HepG2 (cell line): ENCODE results near the gene MTCH2. TPM values are rescaled to one million over a fixed set of nuclear protein-coding genes. Genes with fewer than 3 reads are reported as not detected.

Experiments used
- ERF ChIP-seq: IDR thresholded peaks from 2 replicates; pipeline ENCODE4 v1.6.1; 2018; ENCODE audit warnings: missing biosample characterization, missing genetic modification reagents
- KLF13 ChIP-seq: sonication (generic); formaldehyde crosslinking; IDR thresholded peaks from 2 replicates; pipeline ENCODE4 v1.4.0; 2020; ENCODE audit warnings: mild to moderate bottlenecking, missing genetic modification reagents
- MAF1 ChIP-seq: sonication (generic); formaldehyde crosslinking; IDR thresholded peaks from 2 replicates; pipeline ENCODE4 v1.5.0; 2020; ENCODE audit warnings: missing genetic modification reagents, borderline replicate concordance
- NFKB2 ChIP-seq: sonication (generic); formaldehyde crosslinking; IDR thresholded peaks from 2 replicates; pipeline ENCODE4 v1.4.0; 2020; ENCODE audit warnings: missing genetic modification reagents, borderline replicate concordance
- POGZ ChIP-seq: sonication (generic); formaldehyde crosslinking; IDR thresholded peaks from 2 replicates; pipeline ENCODE4 v1.4.0; 2020; ENCODE audit warnings: mild to moderate bottlenecking, missing genetic modification reagents
- ZBTB3 ChIP-seq: sonication (generic); formaldehyde crosslinking; IDR thresholded peaks from 2 replicates; pipeline ENCODE4 v1.4.0; 2020; ENCODE audit warnings: low read depth, mild to moderate bottlenecking, moderate library complexity, missing genetic modification reagents, borderline replicate concordance
- ZMAT3 ChIP-seq: sonication (generic); formaldehyde crosslinking; conservative IDR thresholded peaks from 2 replicates; pipeline ENCODE4 v1.7.0; 2021; ENCODE audit warnings: missing genetic modification reagents
- ZNF556 ChIP-seq: sonication (generic); formaldehyde crosslinking; IDR thresholded peaks from 2 replicates; pipeline ENCODE4 v1.4.0; 2020; ENCODE audit warnings: mild to moderate bottlenecking, missing genetic modification reagents, borderline replicate concordance
- polyA plus RNA-seq, 8 experiments: library from polyadenylated mRNA; depleted of rRNA in 3 of 8; stranded (reverse) in 7 of 8; unstranded in 1 of 8; fragments of >200 nt; fragmentation: Illumina TruSeq in 4 of 8; extraction: Trizol in 4 of 8; gene quantifications; 2 replicates each; pipeline versions ENCODE4 v1.2.1 to v1.2.3, GENCODE V29; 2011 to 2016; ENCODE audit warnings: low read depth in 4 of 8, missing spikeins in 1 of 8, mixed read lengths in 1 of 8; ENCODE audit not compliant: insufficient read depth in 1 of 8
- total RNA-seq, 5 experiments: library from RNA; depleted of rRNA; stranded (reverse); fragments of >200 nt; fragmentation: Illumina TruSeq; extraction: Trizol; gene quantifications; 2 replicates each; pipeline ENCODE4 v1.2.3, GENCODE V29; 2016; ENCODE audit warnings: low read depth in 1 of 5
- TF ChIP-seq, protein P1 (sequence below): sonication (generic); formaldehyde crosslinking; conservative IDR thresholded peaks from 2 replicates; pipeline ENCODE4 v1.4.0; 2020; ENCODE audit warnings: missing genetic modification reagents
- TF ChIP-seq, protein P2 (sequence below): sonication (generic); formaldehyde crosslinking; IDR thresholded peaks from 2 replicates; pipeline ENCODE4 v1.8.0; 2022; ENCODE audit warnings: mild to moderate bottlenecking, missing genetic modification reagents; ENCODE audit not compliant: insufficient replicate concordance
- TF ChIP-seq, protein P3 (sequence below): sonication (generic); formaldehyde crosslinking; IDR thresholded peaks from 2 replicates; pipeline ENCODE4 v1.5.0; 2020; ENCODE audit warnings: mild to moderate bottlenecking, missing genetic modification reagents, borderline replicate concordance
- TF ChIP-seq, protein P4 (sequence below): sonication (generic); formaldehyde crosslinking; IDR thresholded peaks from 2 replicates; pipeline ENCODE4 v1.5.0; 2020; ENCODE audit warnings: missing genetic modification reagents
- TF ChIP-seq, protein P5 (sequence below): sonication (generic); formaldehyde crosslinking; IDR thresholded peaks from 2 replicates; pipeline ENCODE4 v1.4.0; 2020; ENCODE audit warnings: missing genetic modification reagents, borderline replicate concordance
- TF ChIP-seq, protein P6 (sequence below): sonication (generic); formaldehyde crosslinking; IDR thresholded peaks from 2 replicates; pipeline ENCODE4 v1.4.0; 2020; ENCODE audit warnings: mild to moderate bottlenecking, low read depth, missing genetic modification reagents

MTCH2 gene
- total and polyA plus RNA-seq, 2 of the 13 experiments (the other 11 are each of a cell fraction or from before 2014, with no cell fraction given): 112 to 272 TPM

DNA sequence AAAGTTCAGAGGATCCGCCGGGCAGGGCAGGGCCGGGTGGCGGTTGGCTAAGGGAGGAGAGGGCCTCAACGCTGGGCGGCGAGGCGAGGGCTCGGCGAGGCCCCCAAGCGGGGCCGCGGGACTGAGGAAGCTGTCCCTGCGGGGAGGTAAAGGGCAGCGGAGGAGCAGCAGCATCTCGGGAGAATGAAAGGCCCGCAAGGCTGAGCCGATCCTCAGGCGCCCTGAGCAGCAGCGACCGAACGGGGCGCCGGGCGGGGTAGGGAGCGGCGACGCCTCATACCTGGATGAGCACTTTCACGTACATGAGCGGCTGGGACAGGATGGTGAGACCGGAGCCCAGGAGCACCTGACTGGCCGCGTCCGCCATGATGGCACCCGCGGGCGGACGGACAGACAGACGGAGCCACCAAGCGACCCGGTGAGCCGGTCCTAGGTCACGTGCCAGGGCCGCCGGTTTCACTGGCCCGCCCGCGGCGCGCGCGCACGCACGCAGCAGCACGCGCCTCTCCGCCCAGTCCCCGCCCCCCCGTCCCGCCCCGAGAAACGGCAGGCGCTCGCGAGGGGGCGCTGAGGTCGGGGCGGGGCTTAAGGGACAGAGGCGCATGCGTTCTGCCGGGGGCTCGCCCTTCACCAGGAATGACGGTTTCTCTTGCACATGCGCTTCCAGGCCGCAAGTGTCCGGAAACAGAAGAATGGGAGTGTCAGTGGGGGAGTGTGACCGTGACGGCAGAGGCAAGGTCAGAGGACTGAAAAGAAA lies at the start of gene MTCH2 (continued):
- TF ChIP-seq, protein P1, sequence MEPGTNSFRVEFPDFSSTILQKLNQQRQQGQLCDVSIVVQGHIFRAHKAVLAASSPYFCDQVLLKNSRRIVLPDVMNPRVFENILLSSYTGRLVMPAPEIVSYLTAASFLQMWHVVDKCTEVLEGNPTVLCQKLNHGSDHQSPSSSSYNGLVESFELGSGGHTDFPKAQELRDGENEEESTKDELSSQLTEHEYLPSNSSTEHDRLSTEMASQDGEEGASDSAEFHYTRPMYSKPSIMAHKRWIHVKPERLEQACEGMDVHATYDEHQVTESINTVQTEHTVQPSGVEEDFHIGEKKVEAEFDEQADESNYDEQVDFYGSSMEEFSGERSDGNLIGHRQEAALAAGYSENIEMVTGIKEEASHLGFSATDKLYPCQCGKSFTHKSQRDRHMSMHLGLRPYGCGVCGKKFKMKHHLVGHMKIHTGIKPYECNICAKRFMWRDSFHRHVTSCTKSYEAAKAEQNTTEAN (CRISPR knock-in tag): peak; percentile 88
- TF ChIP-seq, protein P2, sequence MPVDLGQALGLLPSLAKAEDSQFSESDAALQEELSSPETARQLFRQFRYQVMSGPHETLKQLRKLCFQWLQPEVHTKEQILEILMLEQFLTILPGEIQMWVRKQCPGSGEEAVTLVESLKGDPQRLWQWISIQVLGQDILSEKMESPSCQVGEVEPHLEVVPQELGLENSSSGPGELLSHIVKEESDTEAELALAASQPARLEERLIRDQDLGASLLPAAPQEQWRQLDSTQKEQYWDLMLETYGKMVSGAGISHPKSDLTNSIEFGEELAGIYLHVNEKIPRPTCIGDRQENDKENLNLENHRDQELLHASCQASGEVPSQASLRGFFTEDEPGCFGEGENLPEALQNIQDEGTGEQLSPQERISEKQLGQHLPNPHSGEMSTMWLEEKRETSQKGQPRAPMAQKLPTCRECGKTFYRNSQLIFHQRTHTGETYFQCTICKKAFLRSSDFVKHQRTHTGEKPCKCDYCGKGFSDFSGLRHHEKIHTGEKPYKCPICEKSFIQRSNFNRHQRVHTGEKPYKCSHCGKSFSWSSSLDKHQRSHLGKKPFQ: peak; percentile 17
- TF ChIP-seq ERF (CRISPR knock-in tag) (peak; percentile 87), KLF13 (CRISPR knock-in tag) (no peak), MAF1 (CRISPR knock-in tag) (peak; percentile 65; the same call in 1 of the 2 replicates), ZMAT3 (CRISPR knock-in tag) (peak; percentile 76; the same call in 1 of the 2 replicates), ZNF556 (peak; percentile 67; the same call in 1 of the 2 replicates), NFKB2 (peak; percentile 98), ZBTB3 (CRISPR knock-in tag) (no peak; the same call in 1 of the 2 replicates), POGZ (CRISPR knock-in tag) (peak; percentile 73)
- TF ChIP-seq, protein P3, sequence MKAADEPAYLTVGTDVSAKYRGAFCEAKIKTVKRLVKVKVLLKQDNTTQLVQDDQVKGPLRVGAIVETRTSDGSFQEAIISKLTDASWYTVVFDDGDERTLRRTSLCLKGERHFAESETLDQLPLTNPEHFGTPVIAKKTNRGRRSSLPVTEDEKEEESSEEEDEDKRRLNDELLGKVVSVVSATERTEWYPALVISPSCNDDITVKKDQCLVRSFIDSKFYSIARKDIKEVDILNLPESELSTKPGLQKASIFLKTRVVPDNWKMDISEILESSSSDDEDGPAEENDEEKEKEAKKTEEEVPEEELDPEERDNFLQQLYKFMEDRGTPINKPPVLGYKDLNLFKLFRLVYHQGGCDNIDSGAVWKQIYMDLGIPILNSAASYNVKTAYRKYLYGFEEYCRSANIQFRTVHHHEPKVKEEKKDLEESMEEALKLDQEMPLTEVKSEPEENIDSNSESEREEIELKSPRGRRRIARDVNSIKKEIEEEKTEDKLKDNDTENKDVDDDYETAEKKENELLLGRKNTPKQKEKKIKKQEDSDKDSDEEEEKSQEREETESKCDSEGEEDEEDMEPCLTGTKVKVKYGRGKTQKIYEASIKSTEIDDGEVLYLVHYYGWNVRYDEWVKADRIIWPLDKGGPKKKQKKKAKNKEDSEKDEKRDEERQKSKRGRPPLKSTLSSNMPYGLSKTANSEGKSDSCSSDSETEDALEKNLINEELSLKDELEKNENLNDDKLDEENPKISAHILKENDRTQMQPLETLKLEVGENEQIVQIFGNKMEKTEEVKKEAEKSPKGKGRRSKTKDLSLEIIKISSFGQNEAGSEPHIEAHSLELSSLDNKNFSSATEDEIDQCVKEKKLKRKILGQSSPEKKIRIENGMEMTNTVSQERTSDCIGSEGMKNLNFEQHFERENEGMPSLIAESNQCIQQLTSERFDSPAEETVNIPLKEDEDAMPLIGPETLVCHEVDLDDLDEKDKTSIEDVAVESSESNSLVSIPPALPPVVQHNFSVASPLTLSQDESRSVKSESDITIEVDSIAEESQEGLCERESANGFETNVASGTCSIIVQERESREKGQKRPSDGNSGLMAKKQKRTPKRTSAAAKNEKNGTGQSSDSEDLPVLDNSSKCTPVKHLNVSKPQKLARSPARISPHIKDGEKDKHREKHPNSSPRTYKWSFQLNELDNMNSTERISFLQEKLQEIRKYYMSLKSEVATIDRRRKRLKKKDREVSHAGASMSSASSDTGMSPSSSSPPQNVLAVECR (CRISPR knock-in tag): peak; percentile 93
- TF ChIP-seq, protein P4, sequence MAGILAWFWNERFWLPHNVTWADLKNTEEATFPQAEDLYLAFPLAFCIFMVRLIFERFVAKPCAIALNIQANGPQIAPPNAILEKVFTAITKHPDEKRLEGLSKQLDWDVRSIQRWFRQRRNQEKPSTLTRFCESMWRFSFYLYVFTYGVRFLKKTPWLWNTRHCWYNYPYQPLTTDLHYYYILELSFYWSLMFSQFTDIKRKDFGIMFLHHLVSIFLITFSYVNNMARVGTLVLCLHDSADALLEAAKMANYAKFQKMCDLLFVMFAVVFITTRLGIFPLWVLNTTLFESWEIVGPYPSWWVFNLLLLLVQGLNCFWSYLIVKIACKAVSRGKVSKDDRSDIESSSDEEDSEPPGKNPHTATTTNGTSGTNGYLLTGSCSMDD (CRISPR knock-in tag): no peak
- TF ChIP-seq, protein P5, sequence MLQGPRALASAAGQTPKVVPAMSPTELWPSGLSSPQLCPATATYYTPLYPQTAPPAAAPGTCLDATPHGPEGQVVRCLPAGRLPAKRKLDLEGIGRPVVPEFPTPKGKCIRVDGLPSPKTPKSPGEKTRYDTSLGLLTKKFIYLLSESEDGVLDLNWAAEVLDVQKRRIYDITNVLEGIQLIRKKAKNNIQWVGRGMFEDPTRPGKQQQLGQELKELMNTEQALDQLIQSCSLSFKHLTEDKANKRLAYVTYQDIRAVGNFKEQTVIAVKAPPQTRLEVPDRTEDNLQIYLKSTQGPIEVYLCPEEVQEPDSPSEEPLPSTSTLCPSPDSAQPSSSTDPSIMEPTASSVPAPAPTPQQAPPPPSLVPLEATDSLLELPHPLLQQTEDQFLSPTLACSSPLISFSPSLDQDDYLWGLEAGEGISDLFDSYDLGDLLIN: 0 out of 2 replicates have a peak, but pooled peaks have one; percentile 76
- TF ChIP-seq, protein P6, sequence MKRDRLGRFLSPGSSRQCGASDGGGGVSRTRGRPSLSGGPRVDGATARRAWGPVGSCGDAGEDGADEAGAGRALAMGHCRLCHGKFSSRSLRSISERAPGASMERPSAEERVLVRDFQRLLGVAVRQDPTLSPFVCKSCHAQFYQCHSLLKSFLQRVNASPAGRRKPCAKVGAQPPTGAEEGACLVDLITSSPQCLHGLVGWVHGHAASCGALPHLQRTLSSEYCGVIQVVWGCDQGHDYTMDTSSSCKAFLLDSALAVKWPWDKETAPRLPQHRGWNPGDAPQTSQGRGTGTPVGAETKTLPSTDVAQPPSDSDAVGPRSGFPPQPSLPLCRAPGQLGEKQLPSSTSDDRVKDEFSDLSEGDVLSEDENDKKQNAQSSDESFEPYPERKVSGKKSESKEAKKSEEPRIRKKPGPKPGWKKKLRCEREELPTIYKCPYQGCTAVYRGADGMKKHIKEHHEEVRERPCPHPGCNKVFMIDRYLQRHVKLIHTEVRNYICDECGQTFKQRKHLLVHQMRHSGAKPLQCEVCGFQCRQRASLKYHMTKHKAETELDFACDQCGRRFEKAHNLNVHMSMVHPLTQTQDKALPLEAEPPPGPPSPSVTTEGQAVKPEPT (CRISPR knock-in tag): no peak
